Hepatocyte (in vitro differentiated cells): ENCODE measurements around the gene POU2F2. TPM values are rescaled to one million over a fixed set of nuclear protein-coding genes. Genes with fewer than 3 reads are reported as not detected.

Experiments used
- DNase-seq: peaks from one replicate; pipeline ENCODE4 v3.0.0-alpha.2; 2016; ENCODE audit warnings: low spot score
- H2AFZ ChIP-seq: fragments of 200-600 bp; sonication (generic); 2 replicates; pipeline ENCODE4 v1.6.0; 2016; ENCODE audit warnings: antibody characterized with exemption, mild to moderate bottlenecking
- H3K27ac ChIP-seq: fragments of 200-600 bp; sonication (generic); 2 replicates; pipeline ENCODE4 v1.5.1; 2016; ENCODE audit warnings: mild to moderate bottlenecking
- H3K27me3 ChIP-seq: fragments of 200-600 bp; sonication (generic); 2 replicates; pipeline ENCODE4 v1.6.1; 2016
- H3K36me3 ChIP-seq: fragments of 200-600 bp; sonication (generic); replicated peaks from 2 replicates; pipeline ENCODE4 v1.5.1; 2016; ENCODE audit warnings: low read depth; ENCODE audit not compliant: insufficient read depth
- H3K4me1 ChIP-seq: fragments of 200-600 bp; sonication (generic); 2 replicates; pipeline ENCODE4 v1.5.1; 2016; ENCODE audit warnings: mild to moderate bottlenecking, moderate library complexity; ENCODE audit not compliant: insufficient read depth
- H3K4me2 ChIP-seq: fragments of 200-600 bp; sonication (generic); 2 replicates; pipeline ENCODE4 v1.6.0; 2016
- H3K4me3 ChIP-seq: fragments of 200-600 bp; sonication (generic); 2 replicates; pipeline ENCODE4 v1.5.1; 2016; ENCODE audit warnings: mild to moderate bottlenecking
- H3K79me2 ChIP-seq: fragments of 200-600 bp; sonication (generic); 2 replicates; pipeline ENCODE4 v1.6.0; 2017; ENCODE audit warnings: mild to moderate bottlenecking
- H3K9me2 ChIP-seq: fragments of 200-600 bp; sonication (generic); replicated peaks from 2 replicates; pipeline ENCODE4 v1.6.0; 2017; ENCODE audit warnings: mild to moderate bottlenecking; ENCODE audit not compliant: insufficient read depth
- H3K9me3 ChIP-seq: fragments of 200-600 bp; sonication (generic); 2 replicates; pipeline ENCODE4 v1.5.1; 2016; ENCODE audit warnings: low read depth, mild to moderate bottlenecking
- H4K20me1 ChIP-seq: fragments of 200-600 bp; sonication (generic); 2 replicates; pipeline ENCODE4 v1.6.0; 2016; ENCODE audit warnings: mild to moderate bottlenecking; ENCODE audit not compliant: insufficient read depth, poor library complexity, severe bottlenecking
- EZH2 ChIP-seq: fragments of 200-600 bp; sonication (generic); IDR thresholded peaks from 2 replicates; pipeline ENCODE4 v1.6.1; 2016; ENCODE audit warnings: antibody characterized with exemption, mild to moderate bottlenecking, borderline replicate concordance
- EZH2phosphoT487 ChIP-seq: fragments of 200-600 bp; sonication (generic); IDR thresholded peaks from one replicate; pipeline ENCODE4 v1.6.1; 2018; ENCODE audit warnings: antibody characterized with exemption, mild to moderate bottlenecking, low read depth, moderate library complexity; ENCODE audit not compliant: unreplicated experiment, severe bottlenecking
- WGBS: methylation state at CpG from one replicate; pipeline ENCODE4 v1.1.6; 2016; ENCODE audit warnings: low lambda C conversion rate; ENCODE audit errors: missing lambda C conversion rate; 5-methylcytosine and 5-hydroxymethylcytosine counted together
- polyA plus RNA-seq: library from polyadenylated mRNA; unstranded; fragments of >200 nt; fragmentation: Nextera tagmentation; extraction: Ambion mirVana; gene quantifications from 2 replicates; pipeline ENCODE4 v1.2.1, GENCODE V29; 2016
- total RNA-seq: library from RNA; depleted of rRNA; stranded (reverse); fragments of >200 nt; gene quantifications from 2 replicates; pipeline ENCODE4 v1.2.3, GENCODE V29; 2014
- TF ChIP-seq, protein P1 (sequence below): fragments of 200-600 bp; sonication (generic); IDR thresholded peaks from 2 replicates; pipeline ENCODE4 v1.5.1; 2016; ENCODE audit warnings: antibody characterized with exemption, mild to moderate bottlenecking; ENCODE audit not compliant: poor library complexity

POU2F2 gene
- total and polyA plus RNA-seq, 2 experiments from 2014 or later: 0.15 TPM; not detected in 1

DNA sequence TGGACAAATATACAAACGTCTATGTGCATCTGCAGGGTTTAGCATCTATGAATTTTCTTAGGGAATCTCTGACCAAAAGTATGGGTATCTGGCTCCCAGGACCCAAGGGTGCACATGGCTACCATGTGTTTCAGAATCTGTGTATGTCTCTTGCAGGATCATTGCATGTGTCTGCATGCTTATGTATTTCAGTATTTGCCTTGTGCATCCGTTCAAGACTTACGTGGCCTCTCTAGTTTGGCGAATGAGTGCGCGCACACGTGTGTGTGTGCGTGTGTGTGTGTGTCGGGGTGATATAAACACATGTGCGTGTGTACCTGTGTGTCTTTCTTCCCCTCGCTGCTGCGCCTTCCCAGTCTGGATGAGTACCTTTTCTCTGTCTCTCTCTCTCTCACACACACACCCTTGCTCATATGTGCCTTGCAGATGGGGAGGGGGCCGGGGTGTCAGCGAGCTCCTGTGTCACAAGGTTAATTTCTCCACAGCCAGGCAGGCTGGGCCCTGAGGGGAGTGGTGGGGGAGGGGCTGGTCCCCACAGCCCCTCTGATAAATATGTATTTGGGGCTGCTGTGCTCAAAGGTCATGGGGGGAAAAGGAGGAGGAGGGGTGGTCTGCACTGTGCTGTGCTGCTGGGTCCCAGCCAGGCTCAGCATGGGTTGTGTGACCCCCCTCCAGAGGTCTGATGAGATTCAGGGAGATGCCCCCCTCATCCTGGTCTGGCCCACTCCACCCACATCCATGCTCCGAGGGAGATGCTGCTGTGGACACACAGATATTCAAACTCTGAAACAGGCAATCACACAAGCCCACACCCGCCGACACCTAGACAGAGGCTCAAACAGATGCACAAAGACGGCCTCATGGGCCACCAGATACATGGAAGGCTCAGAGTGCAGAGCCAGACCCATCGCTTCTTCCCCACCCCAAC lies 37.5 kb upstream of the POU2F2 start:
- Histone ChIP-seq H3K27me3 (peaks cover 22% of the 10 kb centered on the region), H3K4me3 (no peak overlapping the region), H3K4me2 (no peak overlapping the region), H2AFZ (no peak overlapping the region), H3K79me2 (no peaks in the 10 kb centered on the region), H3K27ac (no peak overlapping the region), H3K9me2 (no peaks in the 10 kb centered on the region), H3K9me3 (no peaks in the 10 kb centered on the region), H4K20me1 (no peaks in the 10 kb centered on the region), H3K4me1 (no peaks in the 10 kb centered on the region), H3K36me3 (no peaks in the 10 kb centered on the region)
- DNase-seq: no peak
- TF ChIP-seq EZH2: no peak
- TF ChIP-seq EZH2phosphoT487: no peak
- TF ChIP-seq, protein P1, sequence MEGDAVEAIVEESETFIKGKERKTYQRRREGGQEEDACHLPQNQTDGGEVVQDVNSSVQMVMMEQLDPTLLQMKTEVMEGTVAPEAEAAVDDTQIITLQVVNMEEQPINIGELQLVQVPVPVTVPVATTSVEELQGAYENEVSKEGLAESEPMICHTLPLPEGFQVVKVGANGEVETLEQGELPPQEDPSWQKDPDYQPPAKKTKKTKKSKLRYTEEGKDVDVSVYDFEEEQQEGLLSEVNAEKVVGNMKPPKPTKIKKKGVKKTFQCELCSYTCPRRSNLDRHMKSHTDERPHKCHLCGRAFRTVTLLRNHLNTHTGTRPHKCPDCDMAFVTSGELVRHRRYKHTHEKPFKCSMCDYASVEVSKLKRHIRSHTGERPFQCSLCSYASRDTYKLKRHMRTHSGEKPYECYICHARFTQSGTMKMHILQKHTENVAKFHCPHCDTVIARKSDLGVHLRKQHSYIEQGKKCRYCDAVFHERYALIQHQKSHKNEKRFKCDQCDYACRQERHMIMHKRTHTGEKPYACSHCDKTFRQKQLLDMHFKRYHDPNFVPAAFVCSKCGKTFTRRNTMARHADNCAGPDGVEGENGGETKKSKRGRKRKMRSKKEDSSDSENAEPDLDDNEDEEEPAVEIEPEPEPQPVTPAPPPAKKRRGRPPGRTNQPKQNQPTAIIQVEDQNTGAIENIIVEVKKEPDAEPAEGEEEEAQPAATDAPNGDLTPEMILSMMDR: no peak
- WGBS: 86% methylated on average over 19 of the region's 19 CpGs

DNA sequence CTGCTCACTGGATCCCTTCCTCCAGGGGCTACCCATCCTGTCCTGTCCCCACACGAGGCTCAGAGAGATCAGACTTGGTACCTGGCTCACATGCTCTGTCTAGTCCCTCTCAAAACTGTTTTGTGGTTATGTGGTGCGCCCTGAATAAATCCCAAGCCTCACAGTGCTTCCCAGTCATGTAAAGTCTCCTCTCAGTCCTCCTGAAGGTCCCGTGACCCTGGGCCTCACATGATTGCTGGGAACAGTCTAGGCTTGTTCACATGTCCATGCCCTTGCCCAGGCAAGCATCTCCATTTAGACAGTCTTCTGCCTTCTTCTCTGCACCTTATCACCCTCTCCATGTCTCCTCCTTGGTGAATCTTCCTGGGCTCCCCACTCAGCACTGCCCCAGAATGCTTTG lies 36.0 kb upstream of the POU2F2 start:
- no peak for DNase-seq
- TF ChIP-seq EZH2phosphoT487: no peak
- TF ChIP-seq EZH2: no peak
- TF ChIP-seq, protein P1: no peak
- no peak overlapping the region for H3K4me2 ChIP-seq
- H3K9me3 ChIP-seq: no peaks in the 10 kb centered on the region
- 82% methylated on average over 3 of the region's 3 CpGs for WGBS
- no peaks in the 10 kb centered on the region for H3K79me2 ChIP-seq
- no peak overlapping the region for H2AFZ ChIP-seq
- H3K4me1 ChIP-seq: no peaks in the 10 kb centered on the region
- H3K9me2 ChIP-seq: no peaks in the 10 kb centered on the region
- no peaks in the 10 kb centered on the region for H4K20me1 ChIP-seq
- H3K27ac ChIP-seq: no peak overlapping the region
- H3K4me3 ChIP-seq: no peak overlapping the region
- no peaks in the 10 kb centered on the region for H3K36me3 ChIP-seq
- H3K27me3 ChIP-seq: peaks cover 14% of the 10 kb centered on the region

DNA sequence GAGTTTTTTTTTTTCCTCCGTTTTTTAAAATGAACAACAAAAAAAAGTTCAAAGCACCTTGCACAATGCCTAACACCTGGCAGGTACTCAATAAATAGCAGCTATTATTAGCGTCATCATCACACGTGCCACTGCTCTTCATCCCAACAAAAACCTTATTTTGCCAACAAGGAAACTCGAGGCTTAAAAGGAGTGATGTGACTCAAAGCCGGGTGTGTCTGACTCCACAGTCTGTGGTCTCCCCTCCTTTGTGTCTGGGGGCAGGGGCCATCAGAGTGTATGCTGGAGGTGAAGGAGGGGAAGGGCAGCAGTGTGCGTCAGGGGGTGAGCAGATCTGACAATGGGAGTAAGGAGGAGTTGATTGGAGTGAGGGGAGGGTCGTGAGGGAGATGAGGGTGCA lies 34.1 kb upstream of the POU2F2 start:
- Histone ChIP-seq H3K27ac (no peak overlapping the region), H3K36me3 (no peaks in the 10 kb centered on the region), H3K4me2 (no peak overlapping the region), H3K4me3 (no peak overlapping the region), H4K20me1 (no peaks in the 10 kb centered on the region), H3K27me3 (peaks cover 15% of the 10 kb centered on the region), H3K9me3 (no peaks in the 10 kb centered on the region), H3K79me2 (no peaks in the 10 kb centered on the region), H3K4me1 (no peaks in the 10 kb centered on the region), H2AFZ (no peak overlapping the region), H3K9me2 (no peaks in the 10 kb centered on the region)
- WGBS: 73% methylated on average over 7 of the region's 7 CpGs
- TF ChIP-seq EZH2: no peak
- DNase-seq: no peak

DNA sequence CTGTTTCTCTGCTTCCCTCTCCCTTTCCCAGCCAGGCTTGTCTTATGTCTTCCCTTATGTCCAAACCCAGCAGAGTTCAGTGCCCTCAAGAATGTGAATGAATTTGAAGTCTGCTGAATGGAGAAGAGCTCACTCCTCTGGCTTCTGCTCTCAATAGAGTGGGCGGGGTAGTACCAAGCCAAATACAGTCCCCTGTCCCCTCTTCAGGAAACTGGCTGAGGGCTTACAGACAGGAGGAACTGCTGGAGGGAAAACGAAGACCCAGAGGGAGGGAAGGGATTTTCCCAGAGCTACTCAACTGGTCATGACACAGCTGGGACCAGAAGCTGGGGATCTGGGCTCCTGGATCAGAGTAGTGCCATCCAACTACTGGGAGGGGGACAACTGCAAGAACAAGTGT lies 32.9 kb upstream of the POU2F2 start:
- no peaks in the 10 kb centered on the region for H3K36me3 ChIP-seq
- H3K4me2 ChIP-seq: no peak overlapping the region
- H3K27ac ChIP-seq: no peak overlapping the region
- no peak for DNase-seq
- H3K27me3 ChIP-seq: peaks cover 23% of the 10 kb centered on the region
- H3K79me2 ChIP-seq: no peaks in the 10 kb centered on the region
- H2AFZ ChIP-seq: no peak overlapping the region
- WGBS: 41% methylated on average over 2 of the region's 2 CpGs
- no peak overlapping the region for H3K4me3 ChIP-seq
- H3K9me2 ChIP-seq: no peaks in the 10 kb centered on the region
- no peaks in the 10 kb centered on the region for H3K9me3 ChIP-seq
- H4K20me1 ChIP-seq: no peaks in the 10 kb centered on the region
- TF ChIP-seq, protein P1: no peak
- TF ChIP-seq EZH2 (no peak), EZH2phosphoT487 (no peak)
- H3K4me1 ChIP-seq: no peaks in the 10 kb centered on the region
